ENCODE data around the gene ESPNL. TPM values are rescaled to one million over a fixed set of nuclear protein-coding genes. Genes with fewer than 3 reads are reported as not detected.
A peak's percentile ranks its signal among the peaks of the same experiment; 100 is the strongest.

ESPNL gene
- total and polyA plus RNA-seq, 5 donors from 2014 or later = not detected

GRCh38 chr2:238060542-238061314, 39.4 kb upstream of the ESPNL start, which contains the start of gene SCLY:
TSS of gene SCLY (plus strand) at chr2:238061001. CDS start at chr2:238061055, 54 bp downstream.
- H3K4me3 Mint-ChIP-seq = peak within 1 kb of the TSS; percentile 88 to 92 (median 89)
- Histone ChIP-seq H3K4me1 (ENCODE audit: control insufficient read depth, insufficient read depth, low read length, poor library complexity, severe bottlenecking) (peaks cover 23% of the 10 kb centered on the region), H3K4me3 (ENCODE audit: low read depth, low read length) (peak within 1 kb of the TSS; percentile 86), H3K9me3 (ENCODE audit: control insufficient read depth in 2 of 2, low read length in 2 of 2) (no peaks in the 10 kb centered on the region), H3K27ac (ENCODE audit: insufficient read depth, low read length, poor library complexity, severe bottlenecking) (peak within 1 kb of the TSS; percentile 81), H3K27me3 (ENCODE audit: control insufficient read depth, insufficient read depth, low read length) (peaks cover 3% of the 10 kb centered on the region), H3K36me3 (ENCODE audit: control insufficient read depth, insufficient read depth, low read length) (peaks cover 7% of the 10 kb centered on the region)
- peaks cover 13% of the 10 kb centered on the region for H3K27me3 Mint-ChIP-seq
- DNase-seq (peak; percentile 93 to 98 (median 96)), ATAC-seq (ENCODE audit: low read depth in 2 of 2) (peak; percentile 97 to 98)
- H3K9me3 Mint-ChIP-seq = peaks cover 0 to 1% (median 0%) of the 10 kb centered on the region in 7 donors
- H3K27ac Mint-ChIP-seq = peak within 1 kb of the TSS; percentile 92 to 96 (median 94)
- H3K36me3 Mint-ChIP-seq = peaks cover 6% of the 10 kb centered on the region
- peaks cover 22 to 51% (median 31%) of the 10 kb centered on the region in 4 donors for H3K4me1 Mint-ChIP-seq

GRCh38 chr2:238061315-238062202, 38.6 kb upstream of the ESPNL start:
- Mint-ChIP-seq H3K27me3 (peaks cover 5% of the 10 kb centered on the region), H3K4me3 (peak overlapping the region; percentile 88 to 92 (median 89)), H3K4me1 (peaks cover 25 to 53% (median 33%) of the 10 kb centered on the region in 4 donors), H3K27ac (peak overlapping the region in 2 of 3 donors; percentile 79 to 96), H3K36me3 (peaks cover 13% of the 10 kb centered on the region), H3K9me3 (peaks cover 0 to 5% (median 1%) of the 10 kb centered on the region in 7 donors)
- no peaks in the 10 kb centered on the region for H3K27me3 ChIP-seq (ENCODE audit: control insufficient read depth, insufficient read depth, low read length)
- peaks cover 23% of the 10 kb centered on the region for H3K4me1 ChIP-seq (ENCODE audit: control insufficient read depth, insufficient read depth, low read length, poor library complexity, severe bottlenecking)
- ATAC-seq (ENCODE audit: low read depth in 2 of 2) (no peak), DNase-seq (peak in 1 of 3 donors; percentile 57)
- peak overlapping the region; percentile 81 for H3K27ac ChIP-seq (ENCODE audit: insufficient read depth, low read length, poor library complexity, severe bottlenecking)
- peaks cover 15% of the 10 kb centered on the region for H3K36me3 ChIP-seq (ENCODE audit: control insufficient read depth, insufficient read depth, low read length)
- H3K9me3 ChIP-seq (ENCODE audit: control insufficient read depth in 2 of 2, low read length in 2 of 2) = no peaks in the 10 kb centered on the region
- peak overlapping the region; percentile 69 for H3K4me3 ChIP-seq (ENCODE audit: low read depth, low read length)

- H3K4me1 Mint-ChIP-seq = peaks cover 38 to 60% (median 42%) of the 10 kb centered on the region in 4 donors
- H3K4me3 ChIP-seq (ENCODE audit: low read depth, low read length) = no peak overlapping the region
- peak overlapping the region in 3 of 4 donors; percentile 5 to 88 (median 60) for H3K4me3 Mint-ChIP-seq
Measured at GRCh38 chr2:238063414-238064189, 36.5 kb upstream of the ESPNL start.

GRCh38 chr2:238064376-238064775, 35.8 kb upstream of the ESPNL start:
- H3K36me3 ChIP-seq (ENCODE audit: control insufficient read depth, insufficient read depth, low read length) = peaks cover 30% of the 10 kb centered on the region
- H3K9me3 Mint-ChIP-seq = peaks cover 0 to 8% (median 2%) of the 10 kb centered on the region in 7 donors
- H3K27ac ChIP-seq (ENCODE audit: insufficient read depth, low read length, poor library complexity, severe bottlenecking) = no peak overlapping the region
- no peak overlapping the region for H3K4me3 ChIP-seq (ENCODE audit: low read depth, low read length)
- peak overlapping the region in 2 of 3 donors; percentile 41 to 76 for H3K27ac Mint-ChIP-seq
- peak overlapping the region in 2 of 4 donors; percentile 48 to 88 for H3K4me3 Mint-ChIP-seq
- peaks cover 30% of the 10 kb centered on the region for H3K36me3 Mint-ChIP-seq
- DNase-seq = peak in 1 of 3 donors; percentile 21
- no peak for ATAC-seq (ENCODE audit: low read depth in 2 of 2)
- peaks cover 36 to 64% (median 47%) of the 10 kb centered on the region in 4 donors for H3K4me1 Mint-ChIP-seq
- no peaks in the 10 kb centered on the region for H3K27me3 Mint-ChIP-seq
- no peaks in the 10 kb centered on the region for H3K9me3 ChIP-seq (ENCODE audit: control insufficient read depth in 2 of 2, low read length in 2 of 2)
- H3K4me1 ChIP-seq (ENCODE audit: control insufficient read depth, insufficient read depth, low read length, poor library complexity, severe bottlenecking) = peaks cover 36% of the 10 kb centered on the region
- H3K27me3 ChIP-seq (ENCODE audit: control insufficient read depth, insufficient read depth, low read length) = no peaks in the 10 kb centered on the region

More at GRCh38 chr2:238063414-238064189, 36.5 kb upstream of the ESPNL start:
- Histone ChIP-seq H3K4me1 (ENCODE audit: control insufficient read depth, insufficient read depth, low read length, poor library complexity, severe bottlenecking) (peaks cover 28% of the 10 kb centered on the region), H3K36me3 (ENCODE audit: control insufficient read depth, insufficient read depth, low read length) (peaks cover 30% of the 10 kb centered on the region), H3K27ac (ENCODE audit: insufficient read depth, low read length, poor library complexity, severe bottlenecking) (no peak overlapping the region), H3K27me3 (ENCODE audit: control insufficient read depth, insufficient read depth, low read length) (no peaks in the 10 kb centered on the region), H3K9me3 (ENCODE audit: control insufficient read depth in 2 of 2, low read length in 2 of 2) (no peaks in the 10 kb centered on the region)
- Mint-ChIP-seq H3K27me3 (no peaks in the 10 kb centered on the region), H3K9me3 (peaks cover 0 to 8% (median 2%) of the 10 kb centered on the region in 7 donors), H3K36me3 (peaks cover 26% of the 10 kb centered on the region), H3K27ac (peak overlapping the region in 2 of 3 donors; percentile 5 to 51)
- DNase-seq = no peak
- no peak for ATAC-seq (ENCODE audit: low read depth in 2 of 2)

GRCh38 chr2:238065071-238065846, 34.9 kb upstream of the ESPNL start:
- Histone ChIP-seq H3K4me1 (ENCODE audit: control insufficient read depth, insufficient read depth, low read length, poor library complexity, severe bottlenecking) (peaks cover 39% of the 10 kb centered on the region), H3K9me3 (ENCODE audit: control insufficient read depth in 2 of 2, low read length in 2 of 2) (no peaks in the 10 kb centered on the region), H3K27me3 (ENCODE audit: control insufficient read depth, insufficient read depth, low read length) (no peaks in the 10 kb centered on the region), H3K4me3 (ENCODE audit: low read depth, low read length) (no peak overlapping the region), H3K27ac (ENCODE audit: insufficient read depth, low read length, poor library complexity, severe bottlenecking) (no peak overlapping the region), H3K36me3 (ENCODE audit: control insufficient read depth, insufficient read depth, low read length) (peaks cover 30% of the 10 kb centered on the region)
- H3K4me3 Mint-ChIP-seq = peak overlapping the region in 1 of 4 donors; percentile 65
- no peak overlapping the region for H3K27ac Mint-ChIP-seq
- ATAC-seq (ENCODE audit: low read depth in 2 of 2) (no peak), DNase-seq (no peak)
- H3K4me1 Mint-ChIP-seq = peaks cover 34 to 62% (median 48%) of the 10 kb centered on the region in 4 donors
- H3K36me3 Mint-ChIP-seq = peaks cover 37% of the 10 kb centered on the region
- no peaks in the 10 kb centered on the region for H3K27me3 Mint-ChIP-seq
- H3K9me3 Mint-ChIP-seq = peaks cover 0 to 8% (median 2%) of the 10 kb centered on the region in 7 donors

- peaks cover 30% of the 10 kb centered on the region for H3K36me3 ChIP-seq (ENCODE audit: control insufficient read depth, insufficient read depth, low read length)
- H3K27me3 Mint-ChIP-seq = no peaks in the 10 kb centered on the region
- peaks cover 40% of the 10 kb centered on the region for H3K4me1 ChIP-seq (ENCODE audit: control insufficient read depth, insufficient read depth, low read length, poor library complexity, severe bottlenecking)
- H3K4me3 ChIP-seq (ENCODE audit: low read depth, low read length) = no peak overlapping the region
- no peak overlapping the region for H3K27ac Mint-ChIP-seq
- DNase-seq = no peak
- no peaks in the 10 kb centered on the region for H3K27me3 ChIP-seq (ENCODE audit: control insufficient read depth, insufficient read depth, low read length)
- no peak overlapping the region for H3K4me3 Mint-ChIP-seq
- peaks cover 33 to 65% (median 50%) of the 10 kb centered on the region in 4 donors for H3K4me1 Mint-ChIP-seq
- no peak overlapping the region for H3K27ac ChIP-seq (ENCODE audit: insufficient read depth, low read length, poor library complexity, severe bottlenecking)
- H3K9me3 Mint-ChIP-seq = peaks cover 0 to 8% (median 2%) of the 10 kb centered on the region in 7 donors
- no peak for ATAC-seq (ENCODE audit: low read depth in 2 of 2)
- no peaks in the 10 kb centered on the region for H3K9me3 ChIP-seq (ENCODE audit: control insufficient read depth in 2 of 2, low read length in 2 of 2)
- peaks cover 37% of the 10 kb centered on the region for H3K36me3 Mint-ChIP-seq
Measured at GRCh38 chr2:238066218-238066617, 33.9 kb upstream of the ESPNL start.
